ENCODE results near the gene RBM33. TPM values are rescaled to one million over a fixed set of nuclear protein-coding genes. Genes with fewer than 3 reads are reported as not detected.

The RBM33 gene
- total and polyA plus RNA-seq, 8 donors: 7.5 to 182 (median 60.5) TPM

DNA sequence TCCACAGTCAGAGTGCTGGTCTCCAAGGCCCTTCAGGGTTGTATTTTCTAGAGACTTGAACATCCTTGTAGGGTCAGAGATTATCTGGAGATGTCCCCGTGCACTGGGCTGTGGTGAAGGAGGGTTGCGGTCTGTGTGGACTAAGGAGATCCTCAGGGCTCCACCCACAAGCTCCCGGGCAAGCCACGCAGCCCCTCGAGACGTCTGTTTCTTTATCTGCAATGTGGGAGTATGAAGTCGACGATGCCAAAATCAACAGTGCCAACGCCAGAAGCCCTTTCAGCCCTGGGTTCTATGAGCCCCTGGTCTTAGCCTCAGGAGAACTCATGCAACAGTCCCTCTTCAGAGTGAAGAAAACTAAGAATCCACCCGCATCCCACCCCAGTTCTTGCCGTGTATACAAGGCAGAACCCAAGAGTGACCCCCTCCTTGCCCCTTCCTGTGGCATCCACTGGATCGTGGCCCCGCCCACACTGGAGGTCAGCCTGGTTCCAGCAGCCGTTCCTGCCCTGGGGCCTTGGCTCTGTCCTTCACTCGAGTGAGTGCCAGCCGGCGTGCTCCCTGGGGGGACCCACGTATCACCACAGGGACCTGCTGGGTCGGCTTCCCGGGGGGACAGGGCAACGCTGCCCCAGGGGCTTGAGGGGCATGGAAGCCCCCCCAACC lies 173.8 kb downstream of the RBM33 start:
- intact Hi-C loops (cut with DNase I; ENCODE audit: low total_unique reads): no loop called here
- no peaks in the 10 kb centered on the region for H3K9me3 ChIP-seq
- H3K4me1 ChIP-seq: peaks cover 8 to 18% (median 13%) of the 10 kb centered on the region in 4 donors
- H3K4me3 ChIP-seq: no peak overlapping the region
- 28 to 55% (median 32%) methylated on average over 15 to 21 of the region's 21 CpGs for WGBS, 5 donors
- H3K27me3 ChIP-seq: peaks cover 0 to 94% (median 25%) of the 10 kb centered on the region in 3 donors
- peak in 1 of 2 donors; percentile 61 for DNase-seq
- peak overlapping the region in 1 of 5 donors; percentile 14 for H3K27ac ChIP-seq
- H3K36me3 ChIP-seq: no peaks in the 10 kb centered on the region
- no peak for TF ChIP-seq POLR2AphosphoS5 (IDR thresholded peaks at IDR 0.05)
- no peak for TF ChIP-seq POLR2A (IDR thresholded peaks at IDR 0.05)
- no peak for TF ChIP-seq CTCF (IDR thresholded peaks at IDR 0.05)

DNA sequence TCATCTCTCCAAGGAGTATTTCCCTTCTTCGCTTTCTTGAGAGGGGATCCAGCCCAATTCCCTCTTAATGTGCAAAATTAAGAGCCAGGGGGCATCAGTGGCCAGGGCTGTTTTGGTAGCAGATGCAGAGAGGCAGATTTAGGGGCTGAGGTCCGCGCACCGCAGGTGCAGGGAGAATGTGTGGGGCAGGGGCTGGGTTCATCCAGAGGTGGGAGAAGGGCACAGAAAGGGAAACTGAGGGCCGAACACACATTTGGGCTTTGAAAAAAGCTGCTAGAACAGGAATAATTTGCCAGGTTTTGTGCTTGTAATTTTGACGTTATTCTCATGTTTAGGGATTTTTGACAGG lies 174.3 kb downstream of the RBM33 start:
- 77 to 88% (median 82%) methylated on average over 6 of the region's 6 CpGs for WGBS, 5 donors
- H3K9me3 ChIP-seq: no peaks in the 10 kb centered on the region
- H3K4me1 ChIP-seq: peaks cover 8 to 18% (median 13%) of the 10 kb centered on the region in 4 donors
- H3K27me3 ChIP-seq: peaks cover 0 to 94% (median 21%) of the 10 kb centered on the region in 3 donors
- H3K27ac ChIP-seq: no peak overlapping the region
- no peak overlapping the region for H3K4me3 ChIP-seq
- DNase-seq: no peak
- intact Hi-C loops (cut with DNase I; ENCODE audit: low total_unique reads): no loop called here
- no peaks in the 10 kb centered on the region for H3K36me3 ChIP-seq
- TF ChIP-seq CTCF (IDR thresholded peaks at IDR 0.05) (no peak), EP300 (IDR thresholded peaks at IDR 0.05) (no peak), POLR2A (IDR thresholded peaks at IDR 0.05) (no peak), POLR2AphosphoS5 (IDR thresholded peaks at IDR 0.05) (no peak)

- H3K9me3 ChIP-seq: no peaks in the 10 kb centered on the region
- H3K36me3 ChIP-seq: no peaks in the 10 kb centered on the region
- DNase-seq: no peak
- intact Hi-C loops (cut with DNase I; ENCODE audit: low total_unique reads): no loop called here
- peaks cover 0 to 94% (median 18%) of the 10 kb centered on the region in 3 donors for H3K27me3 ChIP-seq
- H3K4me1 ChIP-seq: peaks cover 8 to 18% (median 13%) of the 10 kb centered on the region in 4 donors
- H3K4me3 ChIP-seq: no peak overlapping the region
- TF ChIP-seq EP300 (IDR thresholded peaks at IDR 0.05) (no peak), POLR2AphosphoS5 (IDR thresholded peaks at IDR 0.05) (no peak), CTCF (IDR thresholded peaks at IDR 0.05) (no peak), POLR2A (IDR thresholded peaks at IDR 0.05) (no peak)
- WGBS, 5 donors: 76 to 83% (median 82%) methylated on average over 12 of the region's 12 CpGs
- no peak overlapping the region for H3K27ac ChIP-seq
Observed at GRCh38 chr7:155819186-155819585, 174.7 kb downstream of the RBM33 start.

- peaks cover 0 to 84% (median 7%) of the 10 kb centered on the region in 3 donors for H3K27me3 ChIP-seq
- H3K36me3 ChIP-seq: no peaks in the 10 kb centered on the region
- no peak overlapping the region for H3K4me3 ChIP-seq
- no peak for TF ChIP-seq CTCF (IDR thresholded peaks at IDR 0.05)
- no peaks in the 10 kb centered on the region for H3K9me3 ChIP-seq
- WGBS, 5 donors: 86 to 93% (median 87%) methylated on average over 5 to 18 of the region's 18 CpGs
- intact Hi-C loops (cut with DNase I; ENCODE audit: low total_unique reads): no loop called here
- H3K27ac ChIP-seq: no peak overlapping the region
- peaks cover 8 to 17% (median 13%) of the 10 kb centered on the region in 4 donors for H3K4me1 ChIP-seq
- DNase-seq: no peak
Observed at GRCh38 chr7:155820246-155820645, 175.8 kb downstream of the RBM33 start.
